BLaER1 (cell line): ENCODE data around the gene ZDHHC24.

Experiments used
- H3K27ac ChIP-seq: shearing (Covaris generic); formaldehyde crosslinking; 2 replicates; pipeline ENCODE4 v1.8.1; 2022
- H3K27me3 ChIP-seq: shearing (Covaris generic); formaldehyde crosslinking; 2 replicates; pipeline ENCODE4 v1.8.1; 2022
- H3K36me3 ChIP-seq: shearing (Covaris generic); formaldehyde crosslinking; 2 replicates; pipeline ENCODE4 v1.8.1; 2022
- H3K4me1 ChIP-seq: shearing (Covaris generic); formaldehyde crosslinking; 2 replicates; pipeline ENCODE4 v1.8.1; 2022
- H3K4me2 ChIP-seq: shearing (Covaris generic); formaldehyde crosslinking; 2 replicates; pipeline ENCODE4 v1.8.1; 2022
- H3K4me3 ChIP-seq: shearing (Covaris generic); formaldehyde crosslinking; 2 replicates; pipeline ENCODE4 v1.8.1; 2022
- H3K9ac ChIP-seq: shearing (Covaris generic); formaldehyde crosslinking; 2 replicates; pipeline ENCODE4 v1.8.1; 2022
- H3K9me3 ChIP-seq: shearing (Covaris generic); formaldehyde crosslinking; 2 replicates; pipeline ENCODE4 v1.8.1; 2022
- H4K20me1 ChIP-seq: shearing (Covaris generic); formaldehyde crosslinking; 2 replicates; pipeline ENCODE4 v1.8.1; 2022
- Cebpa-rat ChIP-seq: shearing (Covaris generic); IDR thresholded peaks from 2 replicates; pipeline ENCODE4 v1.8.1; 2022

Gene ZDHHC24

DNA sequence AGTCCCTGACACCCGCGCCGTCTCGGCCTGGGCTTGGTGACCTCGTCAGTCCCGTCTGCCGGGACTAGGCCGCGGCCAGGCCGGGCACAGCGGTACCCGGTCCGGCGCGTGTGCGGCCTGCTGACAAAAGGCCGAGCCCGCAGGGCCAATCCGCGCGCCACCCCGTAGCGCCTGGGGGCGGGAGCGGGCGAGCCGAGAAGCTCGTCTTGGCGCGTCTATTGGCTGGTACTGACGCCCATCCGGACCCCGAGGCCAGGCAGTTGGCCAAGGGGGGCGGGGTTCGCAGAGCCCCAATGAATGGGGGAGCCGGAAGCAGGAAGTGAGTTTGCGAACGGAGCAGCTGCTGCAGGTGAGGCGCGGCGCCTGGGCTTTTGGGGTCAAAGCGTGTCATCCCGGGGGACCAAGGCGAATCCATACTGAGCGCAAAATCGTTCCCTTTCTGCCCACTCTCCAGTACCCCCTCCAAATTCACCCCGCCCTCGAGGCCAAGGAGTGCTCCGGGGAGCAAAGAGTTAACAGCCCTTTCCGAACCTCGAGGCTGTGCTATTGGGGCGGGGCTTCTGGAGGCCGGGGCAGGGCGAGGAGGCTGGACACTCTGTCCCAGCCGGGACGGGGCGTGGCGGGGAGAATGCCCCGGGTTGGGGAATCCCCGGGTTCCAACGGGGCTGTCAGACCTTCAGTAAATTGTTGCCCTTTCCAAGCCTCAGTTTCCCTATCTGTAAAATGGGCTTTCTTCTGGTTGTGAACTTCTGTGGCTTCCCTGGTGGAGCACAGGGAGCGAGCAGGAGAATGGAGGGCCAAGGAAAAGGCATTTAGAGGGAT lies 65.5 kb downstream of the ZDHHC24 start, which contains the start of gene DPP3:
Gene DPP3, plus strand, starts transcription at position 318 of the 822 bp plus-strand sequence. CDS start 1,767 bp downstream, outside the sequence.
- Histone ChIP-seq H3K4me3 (peak within 1 kb of the TSS; percentile 89), H3K36me3 (peaks cover 50% of the 10 kb centered on the region), H3K4me2 (peak within 1 kb of the TSS; percentile 97), H3K4me1 (peaks cover 14% of the 10 kb centered on the region), H3K9me3 (no peaks in the 10 kb centered on the region), H3K27me3 (no peaks in the 10 kb centered on the region), H3K27ac (peak within 1 kb of the TSS; percentile 93), H3K9ac (peak within 1 kb of the TSS; percentile 94), H4K20me1 (peaks cover 38% of the 10 kb centered on the region)
- TF ChIP-seq Cebpa-rat, result no peak

DNA sequence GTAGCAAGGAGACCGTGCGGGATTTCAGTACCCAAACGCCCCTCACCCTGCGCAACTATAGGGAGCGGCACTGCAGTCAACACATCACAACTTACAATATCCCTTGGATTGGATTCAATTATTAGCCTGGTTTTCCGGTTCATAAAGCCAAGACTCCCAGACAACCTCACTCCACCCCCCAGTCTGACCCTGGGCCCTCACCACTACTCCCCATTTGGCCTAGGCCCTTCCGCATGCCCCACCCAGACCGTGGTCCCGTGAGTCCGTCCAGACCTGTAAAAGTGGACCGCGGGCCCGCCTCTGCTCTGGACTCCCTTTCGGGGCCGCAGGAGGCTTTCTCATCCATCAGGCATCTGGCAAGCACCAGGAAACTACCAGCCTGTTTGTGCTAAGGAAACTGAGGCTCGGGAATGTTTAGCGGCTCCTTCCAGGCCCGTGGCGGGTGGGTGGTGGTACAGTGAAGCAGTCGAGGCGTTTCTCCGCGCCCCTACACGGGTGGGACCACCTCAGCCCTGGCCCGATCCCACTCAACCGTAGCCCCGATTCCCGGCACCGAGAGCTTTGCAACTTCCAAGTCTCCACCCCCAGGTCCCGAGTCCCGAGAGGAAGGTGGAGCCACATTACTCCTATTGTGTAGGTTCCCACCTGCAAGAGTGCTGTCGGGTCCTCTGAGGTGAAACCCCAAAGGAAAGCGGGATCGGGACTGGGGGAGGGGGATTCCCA lies 66.3 kb downstream of the ZDHHC24 start:
- TF ChIP-seq Cebpa-rat, result no peak
- Histone ChIP-seq H3K9ac (peak overlapping the region; percentile 94), H3K4me2 (peak overlapping the region; percentile 97), H3K4me3 (peak overlapping the region; percentile 89), H3K4me1 (peaks cover 14% of the 10 kb centered on the region), H4K20me1 (peaks cover 40% of the 10 kb centered on the region), H3K27me3 (no peaks in the 10 kb centered on the region), H3K27ac (peak overlapping the region; percentile 93), H3K9me3 (no peaks in the 10 kb centered on the region), H3K36me3 (peaks cover 51% of the 10 kb centered on the region)

DNA sequence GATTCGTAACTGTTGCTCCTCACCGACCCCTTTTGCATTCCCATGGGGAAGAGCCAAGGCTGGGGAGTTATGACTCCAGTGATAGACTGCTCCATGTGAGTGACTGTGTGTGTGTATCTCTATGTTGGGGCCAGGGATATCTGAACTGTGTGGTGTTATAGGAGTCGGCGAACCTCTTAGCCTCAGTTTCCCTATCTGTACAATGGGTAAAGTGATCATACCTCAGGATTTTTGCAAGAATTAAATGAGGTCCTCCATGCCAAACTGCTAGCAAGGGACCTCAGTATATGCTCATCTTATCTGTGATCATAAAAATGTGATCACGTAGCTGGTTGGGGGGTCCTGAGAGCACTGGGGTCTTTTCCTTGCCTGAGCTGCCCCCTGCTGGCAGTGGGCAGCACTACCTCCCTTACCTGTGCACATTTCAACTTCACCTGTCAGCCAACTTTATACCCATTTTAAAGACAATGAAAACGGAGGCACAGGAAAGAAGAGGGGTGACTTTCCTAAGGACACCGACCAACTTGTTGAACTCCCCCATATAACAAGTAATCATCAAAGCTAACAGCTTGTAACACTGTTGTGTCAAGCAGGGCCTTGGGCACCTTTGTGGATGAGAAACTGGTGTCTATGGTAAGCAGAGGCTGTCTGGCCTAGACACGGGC lies 67.0 kb downstream of the ZDHHC24 start:
- H3K4me3 ChIP-seq, result peak overlapping the region; percentile 89
- H3K27me3 ChIP-seq, result no peaks in the 10 kb centered on the region
- H3K36me3 ChIP-seq, result peaks cover 58% of the 10 kb centered on the region
- H3K9me3 ChIP-seq, result no peaks in the 10 kb centered on the region
- no peak for TF ChIP-seq Cebpa-rat
- peaks cover 14% of the 10 kb centered on the region for H3K4me1 ChIP-seq
- peak overlapping the region; percentile 94 for H3K9ac ChIP-seq
- peaks cover 40% of the 10 kb centered on the region for H4K20me1 ChIP-seq
- H3K27ac ChIP-seq, result peak overlapping the region; percentile 93; the same call in 1 of the 2 replicates
- H3K4me2 ChIP-seq, result peak overlapping the region; percentile 97

DNA sequence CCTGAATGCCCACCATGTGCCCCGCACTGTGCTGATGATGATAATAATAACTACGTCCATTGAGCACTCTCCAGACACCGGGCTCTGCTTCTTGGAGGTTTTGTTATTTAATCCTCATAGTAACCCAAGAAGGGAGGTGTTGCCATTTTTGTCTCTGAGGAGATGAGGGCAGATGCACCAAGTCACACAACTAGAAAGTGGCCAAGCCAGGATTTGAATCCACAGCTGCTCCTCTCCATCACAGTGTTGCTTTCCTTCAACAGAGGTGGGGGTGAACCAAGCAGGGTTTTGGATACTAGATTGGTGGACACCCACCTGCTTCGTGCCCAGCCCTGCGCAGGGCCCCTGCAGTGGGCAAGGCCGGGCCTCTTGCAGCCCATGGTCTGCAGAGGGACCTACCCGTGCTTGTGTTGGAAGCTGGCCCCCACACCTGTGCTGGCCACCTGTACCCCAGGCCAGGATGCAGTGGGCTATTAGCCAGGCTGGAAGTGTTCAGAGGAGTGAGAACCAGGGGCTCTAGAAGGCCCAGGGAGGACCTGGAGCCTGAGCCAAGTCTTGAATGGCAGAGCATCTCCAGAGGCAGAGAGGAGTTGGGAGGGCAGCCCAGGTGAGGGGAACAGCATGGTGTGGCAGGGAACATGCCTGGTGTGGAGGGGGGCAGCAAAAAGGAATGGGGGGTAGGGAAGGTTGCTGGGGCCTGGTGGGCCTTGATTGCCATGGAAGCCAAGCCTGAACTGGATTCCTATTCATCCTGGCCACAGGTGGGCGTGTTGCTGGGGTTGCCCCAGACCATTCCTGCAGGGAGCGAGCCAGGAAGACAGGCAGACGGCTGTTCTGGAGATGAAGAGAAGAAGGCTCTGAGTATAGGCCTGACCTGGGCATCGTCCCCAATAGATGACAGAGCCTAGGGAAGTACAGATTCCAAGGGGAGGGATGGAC lies 68.3 kb downstream of the ZDHHC24 start:
- Histone ChIP-seq H3K4me3 (no peak overlapping the region), H3K9ac (no peak overlapping the region), H4K20me1 (peaks cover 40% of the 10 kb centered on the region), H3K9me3 (no peaks in the 10 kb centered on the region), H3K4me2 (no peak overlapping the region), H3K4me1 (peaks cover 14% of the 10 kb centered on the region), H3K27ac (no peak overlapping the region), H3K27me3 (no peaks in the 10 kb centered on the region), H3K36me3 (peaks cover 62% of the 10 kb centered on the region)
- TF ChIP-seq Cebpa-rat, result no peak

DNA sequence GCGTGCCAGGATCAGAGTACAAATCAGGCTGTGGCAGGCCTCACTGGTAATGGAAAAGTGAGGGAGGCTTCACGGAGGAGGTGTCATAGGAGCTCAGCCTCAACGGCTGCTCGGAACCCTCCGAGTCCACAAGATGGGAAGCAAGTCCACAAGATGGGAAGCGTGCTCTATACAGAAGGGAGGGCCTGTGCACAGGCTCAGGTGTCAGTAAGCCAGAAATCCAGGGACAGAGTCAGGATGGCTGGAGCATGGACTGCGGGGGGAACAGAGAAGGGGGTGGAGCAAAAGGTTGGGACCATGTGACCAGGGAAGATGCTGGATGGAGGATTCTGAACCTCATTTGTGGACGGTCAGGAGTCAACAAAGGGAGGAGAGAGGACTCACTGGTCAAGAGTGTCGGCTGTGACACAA lies 69.0 kb downstream of the ZDHHC24 start:
- Histone ChIP-seq H4K20me1 (peaks cover 40% of the 10 kb centered on the region), H3K4me1 (peaks cover 14% of the 10 kb centered on the region), H3K9me3 (no peaks in the 10 kb centered on the region), H3K9ac (no peak overlapping the region), H3K27ac (no peak overlapping the region), H3K27me3 (no peaks in the 10 kb centered on the region), H3K4me3 (no peak overlapping the region), H3K4me2 (no peak overlapping the region), H3K36me3 (peaks cover 62% of the 10 kb centered on the region)
- no peak for TF ChIP-seq Cebpa-rat

DNA sequence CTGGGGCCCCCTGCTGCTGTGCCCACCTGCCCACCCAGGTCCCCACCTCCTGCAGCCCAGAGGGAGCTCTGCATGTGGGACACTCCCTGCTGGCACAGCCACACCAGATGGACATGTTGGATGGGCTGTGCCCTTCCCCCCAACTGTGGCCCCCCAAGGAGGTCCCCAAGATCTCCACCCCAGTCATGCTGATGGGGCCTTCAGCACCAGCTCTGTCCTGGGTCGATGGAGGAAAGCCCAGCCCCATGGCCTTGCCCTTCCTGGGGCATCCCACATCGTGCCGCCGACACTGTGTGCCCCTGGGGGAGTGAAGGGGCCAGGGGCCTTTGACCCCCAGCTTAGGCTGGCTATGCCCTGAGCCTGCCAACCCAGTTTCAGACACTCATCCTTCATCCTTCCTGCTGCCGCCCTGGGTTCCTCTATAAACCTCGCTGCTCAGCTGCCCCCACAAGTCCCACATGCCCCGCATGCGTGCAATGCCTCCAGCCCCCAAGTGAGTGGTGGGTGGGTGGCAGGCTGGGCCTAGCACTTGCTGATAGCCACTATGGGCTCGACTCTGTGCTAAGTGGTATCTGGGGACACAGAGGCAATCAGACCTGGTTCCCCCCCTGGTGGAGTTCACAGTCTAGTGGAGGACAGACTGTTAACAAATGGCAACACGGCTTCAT lies 69.5 kb downstream of the ZDHHC24 start:
- no peaks in the 10 kb centered on the region for H3K9me3 ChIP-seq
- peaks cover 14% of the 10 kb centered on the region for H3K4me1 ChIP-seq
- H3K36me3 ChIP-seq, result peaks cover 68% of the 10 kb centered on the region

DNA sequence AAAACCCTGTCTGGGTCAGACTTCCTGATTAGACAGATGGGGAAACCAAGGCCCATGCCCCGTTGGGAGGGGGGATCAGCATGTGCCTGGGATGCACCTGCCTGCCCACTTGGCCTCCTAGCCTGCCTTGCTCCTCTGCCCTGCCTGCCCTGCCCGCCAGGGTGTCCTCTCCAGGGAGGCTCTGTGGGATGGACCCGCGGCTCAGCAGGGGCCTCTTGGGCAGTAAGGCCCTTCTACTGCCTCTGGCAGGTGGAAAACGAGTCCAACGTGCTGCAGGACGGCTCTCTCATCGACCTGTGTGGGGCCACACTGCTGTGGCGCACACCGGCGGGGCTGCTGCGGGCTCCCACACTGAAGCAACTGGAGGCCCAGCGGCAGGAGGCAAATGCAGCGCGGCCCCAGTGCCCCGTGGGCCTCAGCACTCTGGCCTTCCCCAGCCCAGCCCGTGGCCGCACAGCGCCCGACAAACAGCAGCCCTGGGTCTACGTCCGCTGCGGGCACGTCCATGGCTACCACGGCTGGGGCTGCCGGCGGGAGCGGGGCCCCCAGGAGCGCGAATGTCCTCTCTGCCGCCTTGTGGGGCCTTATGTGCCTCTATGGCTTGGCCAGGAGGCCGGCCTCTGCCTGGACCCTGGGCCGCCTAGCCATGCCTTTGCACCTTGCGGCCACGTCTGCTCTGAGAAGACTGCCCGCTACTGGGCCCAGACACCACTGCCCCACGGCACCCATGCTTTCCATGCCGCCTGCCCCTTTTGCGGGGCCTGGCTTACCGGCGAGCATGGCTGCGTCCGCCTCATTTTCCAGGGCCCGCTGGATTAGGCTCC lies 70.3 kb downstream of the ZDHHC24 start:
- no peak for TF ChIP-seq Cebpa-rat
- no peak overlapping the region for H3K4me3 ChIP-seq
- peaks cover 75% of the 10 kb centered on the region for H3K36me3 ChIP-seq
- no peak overlapping the region for H3K27ac ChIP-seq
- H3K9me3 ChIP-seq, result no peaks in the 10 kb centered on the region
- H3K27me3 ChIP-seq, result no peaks in the 10 kb centered on the region
- H4K20me1 ChIP-seq, result peaks cover 40% of the 10 kb centered on the region
- H3K9ac ChIP-seq, result no peak overlapping the region; the same call in 1 of the 2 replicates
- peaks cover 8% of the 10 kb centered on the region for H3K4me1 ChIP-seq
- no peak overlapping the region; the same call in 1 of the 2 replicates for H3K4me2 ChIP-seq

More for the DNA sequence above, 69.5 kb downstream of the ZDHHC24 start:
- H3K4me3 ChIP-seq, result no peak overlapping the region
- no peak overlapping the region for H3K9ac ChIP-seq
- H3K4me2 ChIP-seq, result no peak overlapping the region
- H4K20me1 ChIP-seq, result peaks cover 40% of the 10 kb centered on the region
- no peaks in the 10 kb centered on the region for H3K27me3 ChIP-seq
- no peak overlapping the region for H3K27ac ChIP-seq
- no peak for TF ChIP-seq Cebpa-rat
